Sigmoid colon (tissue), 4 donors: ENCODE results near the gene COL23A1.

Experiments
- CTCF ChIP-seq, 4 experiments: fragments of 450-650 bp in 3 of 4; fragments of 200-600 bp in 1 of 4; IDR thresholded peaks; one replicate each; pipeline ENCODE4 v1.5.1; 2016 to 2019; ENCODE audit warnings: antibody characterized with exemption in 4 of 4, mild to moderate bottlenecking in 3 of 4, moderate library complexity in 2 of 4
- EP300 ChIP-seq, 4 donors: sonication (generic); formaldehyde crosslinking; IDR thresholded peaks; one replicate each; pipeline ENCODE4 v1.6.1; 2017; ENCODE audit warnings: antibody characterized with exemption in 4 of 4
- POLR2A ChIP-seq, 2 donors: fragments of 450-650 bp; IDR thresholded peaks; one replicate each; pipeline ENCODE4 v1.6.1; 2016; ENCODE audit warnings: antibody characterized with exemption in 2 of 2, mild to moderate bottlenecking in 2 of 2, moderate library complexity in 2 of 2

GRCh38 chr5:178285399-178286225 is 304.6 kb downstream of the COL23A1 start:
- TF ChIP-seq CTCF (IDR thresholded peaks at IDR 0.05) (no peak), POLR2A (IDR thresholded peaks at IDR 0.05) (no peak), EP300 (IDR thresholded peaks at IDR 0.05) (no peak)
